HG02884 (cell line): ENCODE results near the gene KCNQ1OT1.

Experiments used
- ATAC-seq: cut with Tn5 transposase; IDR thresholded peaks from one replicate; pipeline ENCODE4 v1.9.1; 2021; ENCODE audit warnings: mild to moderate bottlenecking, moderate library complexity; ENCODE audit not compliant: unreplicated experiment

Gene KCNQ1OT1

GRCh38 chr11:2703363-2704141 lies 3.8 kb upstream of the KCNQ1OT1 start:
- no peak for ATAC-seq

- no peak for ATAC-seq
Observed at GRCh38 chr11:2702771-2703362, 3.1 kb upstream of the KCNQ1OT1 start.

GRCh38 chr11:2701898-2702434 lies 2.2 kb upstream of the KCNQ1OT1 start:
- ATAC-seq: no peak

GRCh38 chr11:2701230-2701629 lies 1.4 kb upstream of the KCNQ1OT1 start:
- ATAC-seq: no peak

GRCh38 chr11:2700415-2701211 lies 819 bp upstream of the KCNQ1OT1 start:
- ATAC-seq: peak; percentile 25

- ATAC-seq: no peak
Observed at GRCh38 chr11:2699185-2699530, 636 bp downstream of the KCNQ1OT1 start.

GRCh38 chr11:2698386-2699184 lies 1.2 kb downstream of the KCNQ1OT1 start:
- ATAC-seq: no peak

GRCh38 chr11:2697866-2698265 lies 1.9 kb downstream of the KCNQ1OT1 start:
- no peak for ATAC-seq

- ATAC-seq: no peak
Observed at GRCh38 chr11:2696455-2696854, 3.3 kb downstream of the KCNQ1OT1 start.

GRCh38 chr11:2694995-2695939 lies 4.5 kb downstream of the KCNQ1OT1 start:
- ATAC-seq: no peak

- no peak for ATAC-seq
Observed at GRCh38 chr11:2694495-2694894, 5.3 kb downstream of the KCNQ1OT1 start.

- ATAC-seq: no peak
Observed at GRCh38 chr11:2693271-2694261, 6.2 kb downstream of the KCNQ1OT1 start.

GRCh38 chr11:2691991-2692875 lies 7.6 kb downstream of the KCNQ1OT1 start:
- ATAC-seq: no peak

- no peak for ATAC-seq
Observed at GRCh38 chr11:2691355-2691761, 8.4 kb downstream of the KCNQ1OT1 start.

GRCh38 chr11:2690596-2691354 lies 9.0 kb downstream of the KCNQ1OT1 start:
- ATAC-seq: no peak

GRCh38 chr11:2689651-2690575 lies 9.9 kb downstream of the KCNQ1OT1 start:
- no peak for ATAC-seq
